ENCODE results near the gene CPSF7.
A peak's percentile ranks its signal among the peaks of the same experiment; 100 is the strongest.
"Not testable (repeated sequence)": the region's sequence is repeated elsewhere in the genome, so short reads cannot be mapped to it uniquely, and the experiment has no call there.

The CPSF7 gene

DNA sequence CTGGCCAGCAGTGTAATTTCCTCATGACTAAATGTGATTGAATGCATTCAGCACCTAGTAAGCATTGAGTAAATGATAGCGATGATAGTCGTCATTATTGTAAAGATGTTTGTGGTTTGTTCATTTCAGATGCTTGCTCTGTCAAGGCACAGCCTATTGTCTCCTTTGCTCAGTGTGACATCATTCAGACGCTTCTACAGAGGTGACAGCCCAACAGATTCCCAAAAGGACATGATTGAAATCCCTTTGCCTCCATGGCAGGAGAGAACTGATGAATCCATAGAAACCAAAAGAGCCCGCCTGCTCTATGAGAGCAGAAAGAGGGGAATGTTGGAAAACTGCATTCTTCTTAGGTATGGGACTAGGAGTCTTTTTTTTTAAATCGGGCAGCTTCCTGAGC lies 7.7 kb upstream of the CPSF7 start:
- no peak for DNase-seq

DNA sequence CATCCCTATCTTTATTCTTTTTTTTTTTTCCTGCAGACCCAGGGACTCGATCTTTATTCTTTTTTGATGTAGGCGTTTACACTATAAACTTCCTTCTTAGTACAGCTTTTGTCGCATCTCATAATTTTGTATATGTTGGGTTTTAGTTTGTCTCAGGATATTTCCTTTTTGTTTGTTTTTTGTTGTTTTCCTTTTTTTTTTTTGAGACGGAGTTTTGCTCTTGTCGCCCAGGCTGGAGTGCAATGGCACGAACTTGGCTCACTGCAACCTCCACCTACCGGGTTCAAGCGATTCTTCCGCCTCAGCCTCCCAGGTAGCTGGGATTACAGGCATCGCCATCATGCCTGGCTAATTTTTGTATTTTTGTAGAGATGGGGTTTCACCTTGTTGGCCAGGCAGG lies 1.1 kb upstream of the CPSF7 start:
- not testable (repeated sequence) for DNase-seq

DNA sequence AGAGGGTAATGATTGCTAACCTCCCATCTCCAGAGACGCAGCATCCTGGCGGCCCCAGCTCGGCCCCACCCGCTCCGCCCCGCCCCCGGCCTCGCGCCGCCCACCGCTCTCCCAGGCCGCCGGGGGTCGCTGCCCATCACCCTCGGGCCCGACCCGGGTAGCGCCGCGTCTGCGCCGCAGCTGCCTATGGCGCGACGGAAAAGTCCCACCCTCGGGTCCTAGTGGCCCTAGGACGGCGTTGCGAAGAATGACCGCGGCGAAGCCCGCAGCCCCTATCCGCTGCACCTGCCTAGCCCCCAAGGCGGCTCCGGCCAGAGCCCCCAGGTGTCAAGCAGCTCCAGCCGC lies 457 bp downstream of the CPSF7 start:
- peak; percentile 82 for DNase-seq

DNA sequence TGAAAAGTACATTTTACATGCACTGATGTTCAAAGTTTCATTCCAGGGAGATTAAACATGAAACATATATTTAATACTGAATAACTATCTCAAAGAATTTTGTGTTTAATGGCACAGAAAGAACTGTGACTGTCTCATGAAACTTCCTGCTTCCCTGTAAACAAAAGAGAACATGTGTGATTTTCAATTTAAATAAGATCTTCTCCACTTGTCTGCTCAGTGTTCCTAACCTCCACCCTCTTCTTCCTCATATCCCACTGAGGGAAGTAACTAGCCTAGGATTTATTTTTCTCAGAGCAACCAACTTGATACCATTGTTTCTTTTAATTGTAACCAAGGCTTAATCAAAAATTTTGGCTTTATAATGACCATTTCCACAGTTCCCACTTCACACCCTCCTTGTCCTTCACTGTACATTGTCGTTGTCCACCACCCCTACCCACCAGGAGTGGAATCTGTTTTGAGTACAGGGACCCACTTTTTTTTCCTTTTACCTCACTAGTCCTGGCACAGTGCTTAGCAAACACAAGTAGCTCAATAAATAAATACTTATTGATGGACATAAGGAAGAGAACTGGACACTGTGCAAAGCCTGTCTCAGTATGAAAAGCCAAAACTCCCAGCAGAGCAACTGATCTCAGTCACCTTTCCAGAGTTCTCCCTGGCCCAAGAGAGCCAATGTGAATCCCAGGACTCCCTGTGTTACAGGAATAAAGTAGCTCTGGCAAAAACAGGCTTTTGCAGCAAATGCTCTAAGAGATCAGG lies 4.2 kb downstream of the CPSF7 start:
- no peak for DNase-seq

DNA sequence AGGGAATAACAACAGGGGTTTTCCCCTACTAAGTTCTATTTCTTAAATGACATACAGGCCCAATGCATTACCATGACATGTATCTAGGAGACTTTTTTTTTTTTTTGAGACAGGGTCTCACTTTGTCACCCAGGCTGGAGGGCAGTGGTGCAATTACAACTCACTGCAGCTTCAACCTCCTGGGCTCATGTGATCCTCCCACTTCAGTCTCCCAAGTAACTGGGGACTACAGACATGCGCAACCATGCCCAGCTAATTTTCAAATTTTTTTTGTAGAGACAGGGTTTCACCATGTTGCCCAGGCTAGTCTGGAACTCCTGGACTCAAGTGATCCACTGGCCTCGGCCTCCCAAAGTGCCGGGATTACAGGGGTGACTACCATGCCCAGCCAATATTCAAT lies 7.5 kb downstream of the CPSF7 start:
- no peak for DNase-seq

DNA sequence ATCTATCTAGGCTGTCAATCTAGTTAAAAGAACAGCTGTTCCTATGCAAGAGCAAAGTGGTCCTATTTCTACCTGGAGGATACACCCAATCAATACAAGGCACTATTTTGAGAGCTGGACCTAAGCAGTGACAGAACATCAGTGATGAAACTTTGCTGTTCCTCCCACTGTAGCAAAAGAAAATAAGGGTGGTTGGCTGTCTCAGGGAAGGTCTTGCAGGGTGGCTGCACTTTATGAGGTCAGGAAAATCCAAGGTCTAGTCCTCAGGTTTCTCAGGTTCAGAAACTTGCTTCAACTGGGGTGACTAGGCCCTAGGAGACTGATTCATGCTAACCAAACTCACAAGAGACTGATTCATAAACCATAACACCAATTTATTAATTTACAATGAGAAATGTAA lies 11.6 kb downstream of the CPSF7 start:
- no peak for DNase-seq

DNA sequence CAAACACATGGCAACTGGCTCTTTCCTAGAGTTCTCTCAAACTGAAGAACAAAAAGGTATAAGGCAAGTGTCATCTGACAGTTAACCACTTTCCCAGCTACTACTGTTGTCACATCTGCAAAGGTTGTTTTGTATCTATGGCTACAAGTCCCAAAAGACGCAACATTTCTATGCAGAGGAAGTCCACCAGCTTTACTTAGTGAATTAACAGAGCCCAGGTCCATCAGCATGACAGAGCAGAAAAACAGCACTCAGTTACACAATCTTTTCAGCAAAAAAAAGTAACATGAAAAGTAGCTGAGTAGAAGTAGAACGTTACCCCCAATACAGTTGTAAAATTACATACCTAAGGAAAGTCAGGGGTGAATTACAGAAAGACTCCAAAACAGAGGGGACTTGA lies 12.1 kb downstream of the CPSF7 start:
- DNase-seq: no peak

DNA sequence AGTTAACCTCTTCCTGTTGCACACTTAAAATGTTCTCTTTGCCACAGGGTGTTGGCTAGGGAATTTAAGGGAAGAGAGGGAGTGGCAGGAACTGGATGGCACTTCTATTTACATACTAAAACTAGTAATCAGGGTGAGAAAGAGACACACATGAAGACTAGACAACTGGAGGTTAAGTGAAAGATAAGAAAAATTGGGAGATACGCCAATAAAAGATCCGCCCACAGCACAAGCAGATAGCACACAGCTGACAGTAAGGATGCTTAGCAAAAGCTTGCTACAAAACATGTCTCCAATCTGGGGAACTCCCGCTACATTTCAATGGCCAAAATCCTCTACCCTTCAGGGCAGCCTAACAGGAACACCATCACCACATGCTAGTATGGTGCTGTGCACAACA lies 12.8 kb downstream of the CPSF7 start:
- DNase-seq: no peak

DNA sequence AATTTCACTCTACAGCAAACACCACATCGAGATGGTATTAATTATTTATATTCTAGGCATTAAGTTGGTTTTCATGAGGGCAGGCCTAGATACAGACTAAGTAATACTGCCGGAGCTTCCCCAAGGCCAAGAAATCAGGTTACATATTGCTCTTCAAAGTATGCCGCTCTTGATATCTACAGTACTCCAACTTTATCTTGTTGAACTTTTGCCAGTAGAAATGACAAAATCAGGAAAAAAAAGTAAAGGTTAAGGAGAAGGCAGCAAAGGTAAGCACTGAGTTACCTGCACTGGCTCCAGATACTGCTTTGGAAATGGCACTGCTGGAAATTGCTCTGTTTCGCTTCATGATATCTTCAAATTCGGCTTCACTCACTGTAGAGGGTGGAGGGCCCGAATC lies 14.4 kb downstream of the CPSF7 start:
- DNase-seq: no peak

DNA sequence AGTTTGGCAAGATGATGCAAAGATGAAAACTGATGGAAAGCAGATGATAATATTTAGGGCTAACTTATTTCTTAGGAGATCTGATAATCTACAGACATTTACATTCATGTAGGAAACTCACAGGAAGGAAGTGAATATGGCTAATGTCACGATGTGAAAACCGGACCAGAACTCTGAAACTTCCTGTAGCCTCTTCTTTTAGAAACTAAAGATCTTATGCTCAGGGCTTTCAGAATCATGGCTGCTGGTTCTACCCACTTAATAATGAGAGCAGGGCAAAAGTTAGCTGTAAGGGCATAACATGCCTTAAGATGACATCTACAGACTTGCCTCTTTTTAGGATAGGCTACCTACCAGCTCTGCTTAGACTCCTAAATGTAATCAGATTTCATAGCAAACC lies 15.2 kb downstream of the CPSF7 start:
- no peak for DNase-seq

DNA sequence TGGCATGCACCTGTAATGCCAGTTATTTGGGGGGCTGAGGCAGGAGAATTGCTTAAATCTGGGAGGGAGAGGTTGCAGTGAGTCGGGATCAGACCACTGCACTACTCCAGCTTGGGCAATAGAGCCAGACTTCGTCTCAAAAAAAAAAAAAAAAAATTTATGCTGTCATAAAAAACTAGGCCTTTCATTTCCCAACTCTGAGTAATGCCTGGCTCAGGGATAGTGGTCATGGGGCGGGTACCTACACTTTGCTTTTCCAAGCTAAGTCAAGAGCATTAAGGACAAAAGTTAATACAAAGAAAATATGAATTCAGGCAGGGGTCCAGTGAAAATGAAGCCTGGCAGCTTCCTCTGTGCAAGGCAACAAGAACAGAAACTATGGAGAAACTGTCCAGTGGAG lies 16.3 kb downstream of the CPSF7 start:
- DNase-seq: no peak

DNA sequence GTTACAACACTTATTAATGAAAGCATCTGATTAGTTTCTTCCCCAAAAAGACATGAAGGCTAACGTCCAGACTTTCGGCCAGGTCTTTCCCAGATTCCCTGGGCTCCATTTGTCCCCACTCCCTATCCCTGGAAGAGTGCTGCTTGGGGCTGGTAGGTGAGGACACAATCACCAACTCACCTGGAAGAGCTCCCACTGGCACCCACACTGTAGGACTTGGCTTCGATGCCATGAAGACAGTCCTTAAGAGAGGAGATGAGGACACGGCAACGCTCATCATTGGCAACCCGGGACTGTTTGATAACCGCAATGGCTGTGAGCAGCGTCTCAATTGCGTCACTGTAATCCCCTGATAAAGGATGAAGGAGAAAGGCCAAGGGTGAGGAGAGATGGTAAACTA lies 18.2 kb downstream of the CPSF7 start:
- no peak for DNase-seq

DNA sequence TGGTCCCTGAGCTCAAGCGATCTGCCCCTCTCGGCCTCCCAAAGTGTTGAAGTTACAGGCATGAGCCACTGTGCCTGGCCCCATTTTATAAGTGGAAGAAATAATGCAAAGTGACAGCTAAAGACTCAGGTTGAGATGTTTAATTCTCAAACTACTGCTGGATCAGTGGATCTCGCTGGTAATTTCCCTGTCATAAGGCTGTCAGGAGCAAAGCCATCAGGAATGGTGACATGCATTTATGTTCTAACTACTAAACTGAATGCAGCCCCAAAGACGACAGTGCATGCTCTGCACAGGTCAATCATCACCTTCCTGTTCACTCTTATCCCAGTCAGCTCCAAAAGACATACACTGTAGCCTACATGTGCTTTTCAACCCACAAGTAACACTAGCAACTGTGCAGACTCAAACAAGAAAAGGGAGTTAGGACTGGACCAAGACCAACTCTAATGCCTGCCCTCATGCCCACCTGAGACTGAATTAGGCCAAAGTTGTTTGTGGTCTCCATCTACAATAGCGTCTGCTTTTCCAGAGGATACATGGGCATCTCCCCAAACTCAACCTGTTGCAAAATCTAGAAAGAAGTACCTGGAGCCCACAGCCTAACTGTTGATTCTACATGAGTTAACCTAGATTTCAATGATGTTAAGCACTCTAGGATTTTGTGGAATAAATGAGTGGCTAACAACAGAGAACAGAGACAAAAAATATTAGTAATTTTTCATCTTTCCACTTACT lies 22.6 kb downstream of the CPSF7 start:
- DNase-seq: no peak

DNA sequence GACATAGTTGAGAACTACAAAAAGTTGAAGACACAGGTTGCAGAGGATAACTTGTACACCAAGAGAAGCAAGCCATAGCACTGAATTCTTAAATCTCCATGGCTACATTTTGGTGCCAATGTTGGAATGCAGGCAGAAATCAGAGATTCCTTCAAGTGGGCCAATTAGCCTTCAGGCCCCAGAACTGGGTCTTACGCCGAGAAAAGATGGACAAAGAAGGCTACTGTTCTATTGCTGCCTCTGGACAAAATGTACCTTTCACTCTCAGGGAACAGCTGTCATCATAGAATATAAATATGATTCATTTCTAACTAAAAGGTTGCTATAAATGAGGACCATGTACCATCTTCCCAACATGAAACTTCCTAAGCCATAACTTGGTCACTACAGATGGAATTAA lies 23.7 kb downstream of the CPSF7 start:
- DNase-seq: no peak

DNA sequence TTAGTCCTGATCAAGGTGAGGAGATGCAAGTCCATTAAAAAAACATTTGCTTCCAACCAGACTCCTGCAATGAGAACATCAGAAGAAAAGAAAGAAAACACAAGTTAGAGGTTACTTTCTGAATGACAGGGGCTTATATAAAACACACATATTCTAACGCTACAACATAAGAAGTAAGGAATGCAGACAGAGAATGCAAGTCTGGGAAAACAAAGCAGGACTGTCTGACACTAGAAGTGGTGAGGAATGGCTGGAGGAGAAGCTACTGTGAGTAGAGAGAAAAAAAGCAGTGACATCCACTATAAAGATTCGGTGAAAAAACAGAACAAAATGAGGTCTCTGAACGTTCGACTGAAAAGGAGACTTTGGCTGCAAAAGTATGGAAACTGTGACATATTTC lies 25.1 kb downstream of the CPSF7 start:
- no peak for DNase-seq

DNA sequence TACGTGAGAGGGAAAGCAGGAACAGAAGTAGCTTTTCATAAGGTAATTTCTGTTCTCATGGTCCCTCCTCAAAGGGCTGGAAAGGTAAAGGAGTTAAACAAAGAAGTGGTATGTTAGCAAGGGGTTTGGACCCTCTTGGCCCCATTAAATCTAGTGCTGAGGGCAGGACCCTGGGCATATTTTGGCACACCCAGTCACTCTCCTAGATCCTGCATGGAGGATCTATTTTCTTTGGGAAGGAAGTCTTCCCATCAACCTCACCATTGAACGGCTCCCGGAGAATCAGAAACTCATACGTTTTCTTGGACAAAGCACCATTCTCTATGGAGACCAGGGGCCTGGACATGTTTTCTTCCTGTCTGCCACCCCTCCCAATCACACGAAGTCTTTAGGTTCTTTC lies 25.7 kb downstream of the CPSF7 start:
- DNase-seq: no peak

DNA sequence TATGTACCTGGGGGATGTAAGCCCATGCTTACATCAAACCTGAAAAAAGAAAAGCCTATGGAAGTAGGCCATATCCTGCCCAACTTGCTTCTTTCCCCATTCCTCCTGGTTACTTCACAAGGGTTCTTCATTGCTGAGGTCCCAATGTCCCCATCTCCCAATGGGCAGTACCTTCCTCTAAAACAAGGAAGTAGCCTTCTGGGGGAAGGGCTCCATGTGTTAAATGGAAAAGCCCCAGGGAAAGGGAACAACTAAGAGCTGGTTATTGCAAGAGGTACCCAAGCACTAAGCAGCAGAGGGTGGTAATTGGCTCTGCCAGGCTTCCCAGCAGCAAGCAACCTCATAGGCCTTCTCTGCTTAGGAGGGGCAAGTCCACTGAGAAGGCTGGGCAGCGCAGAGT lies 26.1 kb downstream of the CPSF7 start:
- DNase-seq: no peak

DNA sequence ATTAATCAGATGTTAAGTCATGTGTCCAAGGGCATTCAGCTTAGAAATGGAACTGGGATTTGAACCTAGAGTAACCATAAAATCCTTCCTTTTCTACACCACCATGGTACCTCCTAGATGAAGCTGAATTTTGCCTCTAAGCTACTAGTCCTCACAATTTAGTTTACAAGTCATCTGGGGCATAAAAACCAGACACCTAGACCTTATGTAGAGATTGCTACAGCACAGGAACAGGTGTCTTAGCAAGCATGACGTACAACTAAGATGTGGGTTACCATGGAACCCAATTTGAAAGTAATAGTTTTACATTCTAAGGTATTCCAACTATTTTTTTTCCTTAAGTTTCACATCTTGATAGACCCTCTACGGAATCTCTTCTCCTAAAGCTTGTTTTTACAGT lies 28.2 kb downstream of the CPSF7 start:
- DNase-seq: no peak

DNA sequence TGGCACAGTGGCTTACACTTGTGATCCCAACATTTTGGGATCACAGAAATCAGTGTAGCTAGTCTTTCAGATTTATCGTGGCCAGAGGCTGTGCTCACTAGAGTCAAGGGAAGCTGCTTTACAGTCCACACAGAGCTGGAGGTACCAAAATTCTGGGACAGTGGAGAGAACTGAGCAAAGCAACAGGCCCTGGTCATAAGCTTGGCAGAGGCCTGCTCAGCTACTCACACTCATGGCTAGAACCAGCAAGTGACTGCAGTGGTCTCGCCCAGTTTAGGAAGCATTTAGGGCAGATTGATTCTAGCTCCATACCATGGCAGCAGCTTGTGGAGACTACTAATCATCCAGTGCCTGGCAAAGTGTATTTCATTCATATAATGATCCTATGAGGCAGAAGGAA lies 28.6 kb downstream of the CPSF7 start:
- DNase-seq: no peak

DNA sequence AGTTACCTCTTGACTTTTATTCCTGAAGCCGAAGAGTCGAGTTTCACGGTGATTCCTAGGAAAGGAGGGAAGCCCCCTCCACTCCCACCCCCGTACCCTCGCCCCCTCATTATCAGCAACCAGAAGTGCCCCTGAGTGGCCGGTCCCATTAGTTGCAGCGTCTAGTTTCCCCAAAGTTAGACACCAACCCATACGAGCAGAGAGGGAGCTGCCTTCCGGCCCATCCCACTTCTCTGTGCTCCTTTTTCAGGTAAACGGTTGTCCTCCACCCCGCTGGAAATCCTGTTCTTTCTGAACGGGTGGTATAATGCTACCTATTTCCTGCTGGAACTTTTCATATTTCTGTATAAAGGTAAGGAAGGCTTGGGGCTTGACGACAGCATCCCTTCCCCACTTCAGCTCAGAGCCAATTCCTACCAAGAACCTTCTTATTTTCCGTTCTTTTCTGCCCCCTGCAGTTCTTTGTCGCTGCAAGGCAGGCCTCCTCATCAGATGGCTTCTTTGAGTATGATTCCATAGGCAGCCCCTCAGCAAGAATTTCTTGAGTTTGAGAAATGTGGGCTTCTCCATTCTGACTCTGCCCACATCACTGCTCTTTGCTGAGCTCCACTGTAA lies 36.7 kb downstream of the CPSF7 start:
- peak; percentile 35 for DNase-seq

DNA sequence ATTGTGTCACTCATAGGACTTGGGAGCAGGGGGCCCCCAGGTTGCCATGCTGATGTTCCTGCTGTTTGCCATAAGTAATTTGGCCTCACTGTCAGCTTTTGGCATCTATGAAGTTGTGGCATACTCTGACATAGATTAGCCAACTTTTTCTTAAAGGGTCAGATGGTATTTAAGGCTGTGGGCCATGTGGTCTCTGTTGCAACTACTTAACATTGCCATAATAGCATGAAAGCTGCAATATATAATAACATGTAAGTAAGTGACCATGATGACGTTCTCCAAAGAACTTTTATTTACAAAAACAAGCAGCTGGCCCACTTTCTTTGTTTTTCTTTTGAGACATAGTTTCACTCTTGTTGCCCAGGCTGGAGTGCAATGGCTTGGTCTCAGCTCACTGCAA lies 39.6 kb downstream of the CPSF7 start:
- no peak for DNase-seq

DNA sequence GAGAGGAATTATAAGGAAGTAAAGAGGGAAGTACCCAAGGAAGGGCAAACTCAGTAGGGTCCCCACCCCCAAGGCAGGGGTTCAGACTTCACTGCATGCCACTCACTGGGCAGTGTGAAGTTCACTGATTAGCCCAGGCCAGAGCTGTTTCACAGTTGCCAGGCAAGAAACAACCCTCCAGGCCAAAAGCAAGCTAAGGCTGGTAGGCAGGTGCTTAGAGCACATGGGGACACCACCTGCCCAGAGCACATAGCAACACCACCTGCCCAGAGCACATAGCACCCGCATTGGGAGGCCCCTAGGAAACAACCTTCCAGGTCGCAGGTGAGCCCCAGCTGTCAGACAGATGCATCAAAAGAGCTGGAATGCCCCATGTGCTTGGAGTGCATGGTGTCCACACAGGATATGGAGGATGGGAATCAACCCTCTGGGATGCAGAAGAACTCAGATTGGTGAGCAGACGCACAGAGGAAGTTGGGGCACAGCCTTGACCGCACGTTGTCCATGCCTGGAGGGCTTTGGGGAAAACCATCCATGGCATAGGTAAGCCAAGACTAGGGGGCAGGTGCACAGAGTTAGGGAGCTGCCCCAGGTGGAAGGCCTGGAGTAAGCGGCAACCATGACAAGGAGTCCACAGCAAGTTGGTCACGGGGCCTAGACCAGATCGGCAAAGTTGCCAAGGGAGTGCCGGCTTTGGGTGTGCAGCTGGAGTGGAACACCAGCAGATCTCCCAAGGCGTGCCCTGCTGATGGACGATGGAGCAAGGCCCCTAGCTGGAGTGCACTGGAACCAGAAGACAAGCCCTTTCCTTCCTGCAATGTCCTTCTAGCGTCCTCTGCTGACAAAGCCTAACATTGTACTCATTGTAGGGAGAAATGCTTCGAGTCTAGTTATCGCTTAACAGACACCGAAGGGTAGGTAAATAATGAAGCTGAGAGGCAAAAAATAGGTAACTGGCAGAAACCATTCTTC lies 45.2 kb downstream of the CPSF7 start:
- no peak for DNase-seq

DNA sequence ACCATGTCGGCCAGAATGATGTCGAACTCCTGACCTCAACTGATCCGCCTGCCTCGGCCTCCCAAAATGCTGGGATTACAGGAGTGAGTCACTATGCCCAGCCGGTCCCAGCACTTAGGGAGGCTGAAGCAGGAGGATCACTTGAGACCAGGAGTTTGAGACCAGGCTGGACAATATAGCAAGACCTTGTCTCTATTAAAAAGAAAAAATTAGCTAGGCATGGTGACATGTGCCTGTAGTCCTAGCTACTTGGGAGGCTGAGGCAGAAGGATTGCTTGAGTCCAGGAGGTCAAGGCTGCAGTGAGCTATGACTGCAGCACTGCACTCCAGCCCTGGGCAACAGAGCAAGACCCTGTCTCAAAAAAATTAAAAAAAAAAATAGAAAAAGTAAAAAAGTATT lies 45.9 kb downstream of the CPSF7 start:
- not testable (repeated sequence) for DNase-seq
